HG03039 (cell line): ENCODE measurements around the gene ENO4.

Experiments
- ATAC-seq: cut with Tn5 transposase; IDR thresholded peaks from one replicate; pipeline ENCODE4 v1.9.1; 2021; ENCODE audit warnings: mild to moderate bottlenecking, moderate library complexity; ENCODE audit not compliant: unreplicated experiment

Gene ENO4

GRCh38 chr10:116866066-116866465, 16.8 kb downstream of the ENO4 start:
- no peak for ATAC-seq

DNA sequence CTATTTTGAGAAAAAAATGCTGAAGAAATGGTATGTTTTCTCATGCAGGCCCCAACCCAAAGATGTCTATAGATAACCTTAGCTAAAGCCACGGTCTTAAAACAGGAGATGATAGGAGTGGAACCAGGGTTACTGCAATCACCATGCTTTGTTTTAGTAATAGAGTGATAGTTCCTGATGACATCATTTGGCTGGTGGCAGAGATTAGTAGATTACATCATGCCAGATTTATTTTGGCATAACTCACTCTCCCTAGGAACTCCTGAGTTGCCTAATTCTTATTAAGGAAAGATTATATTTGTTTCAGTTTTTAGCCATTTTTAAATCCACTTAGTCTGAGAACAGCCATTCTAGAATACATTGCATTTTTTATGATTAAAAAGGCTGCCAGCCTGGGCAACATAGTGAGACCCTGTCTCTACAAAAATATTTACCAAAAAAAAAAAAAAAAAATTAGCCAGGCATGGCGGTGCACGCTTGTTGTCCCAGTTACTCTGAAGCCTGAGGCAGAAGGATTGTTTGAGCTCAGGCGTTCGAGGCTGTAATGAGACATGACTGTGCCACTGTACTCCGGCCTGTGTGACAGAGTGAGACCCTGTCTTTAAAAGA, 17.8 kb downstream of the ENO4 start:
- ATAC-seq = no peak

GRCh38 chr10:116868198-116868676, 18.9 kb downstream of the ENO4 start:
- ATAC-seq = no peak

GRCh38 chr10:116868722-116869121, 19.4 kb downstream of the ENO4 start:
- ATAC-seq = no peak

DNA sequence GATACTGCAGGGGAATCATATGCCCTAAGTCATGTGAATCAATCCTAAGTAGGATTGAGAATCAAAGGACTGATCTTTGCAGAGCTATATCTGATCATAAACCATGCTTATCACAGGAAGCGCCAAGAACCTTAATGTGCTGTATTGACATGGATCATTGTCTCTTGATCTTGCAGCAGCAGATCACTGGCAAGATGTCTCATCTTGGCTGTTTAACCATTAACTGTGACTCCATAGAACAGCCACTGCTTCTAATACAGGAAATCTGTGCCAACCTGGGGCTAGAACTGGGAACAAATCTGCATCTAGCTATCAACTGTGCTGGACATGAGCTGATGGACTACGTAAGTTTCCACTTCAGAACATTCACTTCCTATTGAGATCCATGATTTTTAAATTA, 21.6 kb downstream of the ENO4 start:
- ATAC-seq = no peak

DNA sequence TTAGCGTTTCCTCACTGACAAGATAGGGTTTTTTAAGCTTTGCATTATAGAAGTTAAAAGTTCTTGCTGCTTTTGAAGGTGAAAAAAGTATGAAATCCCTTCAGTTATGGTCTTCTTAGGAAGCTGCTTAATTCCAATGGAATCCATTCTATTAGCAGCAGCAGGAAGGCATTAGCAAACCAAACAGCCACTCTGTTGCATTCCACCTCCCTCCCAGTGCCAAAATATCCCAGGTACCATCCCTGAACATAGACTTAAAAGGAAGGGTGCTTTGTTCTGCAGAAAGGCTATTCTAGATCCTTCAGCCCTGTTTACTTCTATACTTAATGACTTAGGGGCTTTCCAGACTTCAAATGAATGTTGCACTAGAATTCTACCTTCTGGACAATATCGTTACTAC, 23.8 kb downstream of the ENO4 start:
- no peak for ATAC-seq

- ATAC-seq = no peak
Observed at GRCh38 chr10:116875897-116876296, 26.6 kb downstream of the ENO4 start.

DNA sequence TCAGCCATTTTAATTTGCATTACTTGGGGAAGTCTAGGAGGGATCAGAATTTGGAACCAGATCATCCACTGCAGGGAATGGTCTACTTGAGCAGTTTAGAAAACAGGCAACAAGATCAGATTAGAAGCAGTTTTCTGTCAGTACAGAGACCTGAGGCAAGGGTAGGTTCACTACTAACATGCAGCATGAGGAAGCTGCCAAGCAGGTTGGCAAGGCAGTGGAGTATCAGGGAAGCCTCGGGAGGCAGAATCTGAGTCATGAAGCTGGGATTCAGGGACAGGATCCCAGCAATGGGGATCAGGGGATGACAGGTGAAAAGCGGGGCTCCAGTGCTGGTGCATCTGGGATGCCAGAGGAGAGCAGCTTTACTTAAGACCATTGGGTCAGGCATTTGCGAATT, 28.1 kb downstream of the ENO4 start:
- no peak for ATAC-seq

DNA sequence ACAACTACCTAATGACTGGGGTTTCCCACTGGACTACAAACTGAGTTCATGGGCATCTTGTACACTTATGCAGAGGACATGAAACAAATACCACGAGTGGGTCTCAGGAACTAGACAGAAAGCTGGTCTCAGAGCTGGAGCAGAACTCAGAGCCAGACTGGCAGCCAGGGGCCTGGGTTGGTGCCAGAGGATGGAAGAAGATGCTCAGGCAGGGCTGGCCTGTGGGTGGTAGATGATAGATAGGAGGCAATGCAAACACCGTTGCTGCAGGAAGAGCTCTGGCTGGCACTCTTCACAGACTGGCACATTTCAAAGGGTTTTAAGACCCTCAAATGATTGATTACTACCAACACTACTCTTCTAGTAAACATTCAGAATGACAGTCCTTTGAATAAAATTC, 28.8 kb downstream of the ENO4 start:
- no peak for ATAC-seq

GRCh38 chr10:116879817-116880216, 30.5 kb downstream of the ENO4 start:
- no peak for ATAC-seq

DNA sequence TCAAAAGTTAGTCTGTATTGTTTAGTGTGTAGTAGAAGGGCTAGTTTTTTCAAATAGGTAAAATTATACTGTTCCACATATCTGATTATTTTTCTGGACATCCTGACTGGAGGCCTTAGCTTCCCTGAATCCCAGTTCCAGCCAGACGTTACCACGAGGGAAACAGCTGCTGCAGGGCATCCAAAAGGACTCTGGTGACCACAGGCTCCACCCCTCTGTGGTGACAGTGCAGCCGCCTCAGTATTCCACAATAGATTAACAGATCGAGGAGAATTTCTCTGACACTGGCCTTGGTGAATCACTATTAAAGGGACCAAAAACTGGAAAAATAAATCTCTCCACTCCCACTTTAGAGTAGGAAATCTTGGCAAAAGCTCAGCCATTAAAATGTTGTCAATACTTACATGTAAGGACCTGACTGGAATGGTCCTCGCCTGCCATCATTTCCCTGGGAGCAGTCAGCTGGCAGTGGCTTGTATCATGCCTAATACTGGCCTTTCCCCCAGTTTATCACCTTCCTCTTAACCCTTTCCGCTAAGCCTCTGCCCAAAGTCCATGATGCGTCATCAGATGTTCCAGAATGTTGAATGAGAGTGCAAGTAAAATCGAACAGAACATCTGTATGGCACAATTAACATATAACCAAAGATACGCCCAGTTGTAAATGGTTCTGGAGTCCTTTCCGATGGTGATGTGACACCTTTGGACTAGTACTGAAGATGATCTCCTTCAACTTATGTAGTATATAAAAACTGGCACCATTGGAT, 31.6 kb downstream of the ENO4 start:
- ATAC-seq = no peak

GRCh38 chr10:116882639-116883038, 33.3 kb downstream of the ENO4 start:
- ATAC-seq = no peak

DNA sequence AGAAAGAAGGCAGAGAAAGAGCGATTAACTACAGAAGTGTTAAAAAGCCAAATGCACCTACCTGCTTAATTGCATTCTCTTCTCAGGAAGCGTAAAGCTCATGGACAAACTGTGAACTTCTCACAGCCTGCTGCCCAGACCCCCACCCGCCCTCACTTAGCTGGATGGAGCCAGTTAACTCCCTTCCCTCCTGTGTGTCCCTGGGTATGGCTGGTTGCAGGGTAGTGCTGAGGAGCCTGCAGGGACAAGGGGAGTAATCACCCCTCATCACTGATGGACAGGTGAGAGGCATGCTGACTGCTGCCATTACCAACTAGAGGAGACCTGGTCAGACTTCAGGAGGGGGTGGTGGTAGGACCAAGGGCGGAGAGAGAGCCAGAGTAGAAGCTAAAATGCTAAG, 37.5 kb downstream of the ENO4 start:
- ATAC-seq = no peak

GRCh38 chr10:116888380-116889055, 39.2 kb downstream of the ENO4 start:
- no peak for ATAC-seq

DNA sequence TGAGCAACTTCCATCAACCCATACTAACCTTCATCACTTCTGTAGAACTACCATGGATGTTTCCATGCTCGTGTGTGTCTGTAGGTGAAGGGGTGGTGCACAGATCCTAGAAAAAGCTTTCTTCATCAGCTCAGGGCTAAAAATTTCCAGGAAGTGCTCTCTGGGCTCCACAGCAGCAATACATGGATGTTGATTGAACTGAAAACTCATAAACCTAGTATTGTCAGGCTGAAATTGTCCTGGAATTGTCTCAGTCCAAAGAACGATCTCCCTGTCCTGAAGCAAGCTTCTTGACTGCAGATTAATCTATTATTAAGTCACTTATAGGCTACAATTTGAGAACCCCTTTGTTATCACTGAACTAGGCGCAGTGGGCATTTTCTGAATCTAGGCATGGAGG, 39.8 kb downstream of the ENO4 start:
- no peak for ATAC-seq

DNA sequence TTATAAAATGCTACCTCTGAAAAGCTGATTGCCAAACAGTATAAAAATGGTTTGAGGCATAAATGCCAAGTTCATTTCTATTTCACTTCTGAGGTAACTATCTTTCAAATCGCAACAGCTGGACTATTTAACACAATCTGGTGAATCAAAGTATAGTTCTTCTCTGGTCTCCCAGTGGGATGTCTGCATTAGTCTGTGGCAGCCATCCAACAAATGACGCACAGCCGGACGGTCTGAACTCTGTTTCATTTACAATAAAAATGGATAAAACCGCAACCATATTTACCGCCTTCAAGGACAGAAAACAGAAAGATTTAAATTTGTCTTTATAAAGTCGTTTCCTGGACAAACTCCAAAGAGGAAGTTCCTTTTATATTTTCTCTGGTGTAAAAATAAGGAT, 41.9 kb downstream of the ENO4 start:
- no peak for ATAC-seq

DNA sequence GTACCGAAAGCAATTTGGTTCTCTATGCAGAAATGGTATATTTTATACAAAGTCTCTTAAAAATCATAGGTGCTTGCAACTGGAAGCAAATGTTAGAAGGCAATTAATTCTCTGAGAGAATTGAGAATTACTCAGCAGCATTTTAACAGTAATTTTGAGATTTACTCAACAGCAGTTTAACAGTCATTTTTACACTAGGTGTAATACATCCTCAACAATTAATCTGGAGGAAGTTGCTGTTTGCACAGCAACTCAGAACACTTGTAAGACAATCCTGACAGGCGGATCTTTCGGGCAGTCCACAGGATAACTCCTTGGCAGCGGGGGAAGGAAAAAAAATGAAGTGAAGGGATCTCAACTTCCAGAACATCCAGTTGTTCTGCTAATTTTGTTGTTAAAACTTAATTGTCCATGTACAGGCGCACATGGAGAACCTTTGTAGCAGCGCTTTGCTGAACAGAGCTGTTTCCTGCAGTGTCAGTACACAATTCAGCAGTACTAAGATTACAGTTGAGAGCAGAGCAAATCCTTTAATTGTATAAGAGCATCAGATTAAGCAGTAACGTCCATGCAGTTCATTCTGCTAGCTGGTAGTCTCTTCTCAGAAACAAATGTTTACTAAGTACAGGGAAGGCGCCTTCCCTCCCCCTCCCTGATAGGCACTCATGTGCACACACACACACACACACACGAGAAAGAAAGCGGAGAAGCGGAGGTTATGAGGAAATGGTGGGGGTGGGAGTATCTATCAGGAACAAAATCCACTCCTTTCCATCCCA, 43.8 kb downstream of the ENO4 start:
- ATAC-seq = no peak

GRCh38 chr10:116893686-116894037, 44.4 kb downstream of the ENO4 start:
- ATAC-seq = no peak

DNA sequence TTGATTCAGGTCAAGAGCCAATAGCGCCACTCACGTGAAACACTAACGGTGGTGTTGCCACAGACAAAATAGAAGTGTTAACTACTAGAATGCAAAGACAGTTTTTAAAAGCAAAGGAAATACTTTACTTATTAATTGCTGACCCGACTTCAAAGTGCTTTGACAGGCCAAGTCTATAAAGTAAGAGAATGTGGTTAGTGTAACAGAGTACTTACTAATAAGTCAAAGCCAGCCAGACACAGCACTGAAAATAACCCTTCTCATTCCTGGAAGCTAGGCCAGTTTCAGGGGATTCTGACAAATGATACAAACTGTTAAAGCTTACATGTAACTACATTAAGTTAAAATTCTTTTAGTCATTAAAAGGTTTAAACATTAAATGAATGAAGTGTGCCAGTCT, 50.3 kb downstream of the ENO4 start:
- no peak for ATAC-seq

DNA sequence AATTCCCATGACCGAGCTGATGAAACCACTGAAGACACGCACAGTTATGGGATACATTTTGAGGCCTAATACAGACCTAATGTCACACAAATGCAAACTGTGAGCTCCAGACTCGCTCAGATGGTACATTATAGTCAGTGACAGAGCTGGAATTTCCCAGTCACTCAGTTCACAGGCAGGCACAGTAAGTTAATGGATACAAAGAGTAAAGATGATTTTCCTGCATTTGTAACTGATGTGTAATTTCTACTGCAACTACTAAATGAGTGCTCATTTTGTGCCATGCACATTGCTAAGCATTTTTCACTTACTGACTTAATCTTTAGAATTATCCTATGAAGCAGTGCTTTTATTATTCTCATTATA, 56.5 kb downstream of the ENO4 start:
- ATAC-seq = no peak

- no peak for ATAC-seq
Observed at GRCh38 chr10:116907245-116907987, 58.1 kb downstream of the ENO4 start.
